ENCODE results near the gene MON1B.
A peak's percentile ranks its signal among the peaks of the same experiment; 100 is the strongest.

MON1B gene

GRCh38 chr16:77212741-77213541 lies 22.0 kb downstream of the MON1B start:
- H3K9me3 Mint-ChIP-seq, result no peaks in the 10 kb centered on the region
- H3K36me3 Mint-ChIP-seq, result no peaks in the 10 kb centered on the region
- ATAC-seq (ENCODE audit: low read depth) (peak; percentile 74), DNase-seq (ENCODE audit: low spot score in 2 of 2) (peak; percentile 69 to 82)
- no peaks in the 10 kb centered on the region for H3K27me3 Mint-ChIP-seq
- H3K4me1 Mint-ChIP-seq, result peaks cover 6% of the 10 kb centered on the region
- H3K27ac Mint-ChIP-seq, result no peak overlapping the region
- H3K4me3 Mint-ChIP-seq, result peak overlapping the region; percentile 93

GRCh38 chr16:77213542-77214106 lies 22.6 kb downstream of the MON1B start:
- ATAC-seq (ENCODE audit: low read depth), result no peak
- H3K4me1 Mint-ChIP-seq, result peaks cover 6% of the 10 kb centered on the region
- no peaks in the 10 kb centered on the region for H3K9me3 Mint-ChIP-seq
- no peaks in the 10 kb centered on the region for H3K27me3 Mint-ChIP-seq
- DNase-seq (ENCODE audit: low spot score in 2 of 2), result no peak
- peak overlapping the region; percentile 93 for H3K4me3 Mint-ChIP-seq
- no peaks in the 10 kb centered on the region for H3K36me3 Mint-ChIP-seq
- H3K27ac Mint-ChIP-seq, result no peak overlapping the region

DNA sequence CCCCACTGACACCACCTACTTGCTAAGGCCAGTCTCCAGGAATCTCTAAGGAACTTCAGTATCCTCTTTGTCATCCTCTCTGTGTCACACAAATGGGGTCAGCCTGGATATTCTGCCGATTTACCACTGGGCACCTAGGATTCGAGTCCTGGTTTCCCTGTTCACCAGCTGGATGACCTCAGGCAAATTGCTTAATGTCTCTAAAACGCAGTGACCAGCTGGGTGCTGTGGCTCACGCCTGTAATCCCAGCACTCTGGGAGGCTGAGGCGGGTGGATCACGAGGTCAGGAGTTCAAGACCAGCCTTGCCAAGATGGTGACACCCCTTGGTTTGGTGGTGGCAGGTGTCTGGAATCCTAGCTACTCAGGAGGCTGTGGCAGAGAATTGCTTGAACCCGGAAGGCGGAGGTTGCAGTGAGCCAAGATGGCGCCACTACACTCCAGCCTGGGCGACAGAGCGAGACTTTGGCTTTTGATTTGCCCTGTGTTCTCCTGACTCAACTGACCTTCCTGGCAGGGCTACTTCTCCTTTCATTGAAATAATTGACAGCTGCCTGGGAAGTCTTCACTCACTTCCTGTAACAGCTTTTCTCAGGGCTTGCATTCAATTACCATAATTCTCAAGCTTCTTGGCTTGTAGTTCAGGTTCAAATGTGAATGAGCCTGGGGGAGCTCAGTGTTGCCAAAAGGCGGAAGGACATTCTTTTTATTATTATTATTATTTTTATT lies 23.6 kb downstream of the MON1B start:
- no peak for DNase-seq (ENCODE audit: low spot score in 2 of 2)
- no peaks in the 10 kb centered on the region for H3K9me3 Mint-ChIP-seq
- no peaks in the 10 kb centered on the region for H3K27me3 Mint-ChIP-seq
- no peak overlapping the region for H3K27ac Mint-ChIP-seq
- H3K4me3 Mint-ChIP-seq, result no peak overlapping the region
- peaks cover 6% of the 10 kb centered on the region for H3K4me1 Mint-ChIP-seq
- no peaks in the 10 kb centered on the region for H3K36me3 Mint-ChIP-seq
- no peak for ATAC-seq (ENCODE audit: low read depth)

DNA sequence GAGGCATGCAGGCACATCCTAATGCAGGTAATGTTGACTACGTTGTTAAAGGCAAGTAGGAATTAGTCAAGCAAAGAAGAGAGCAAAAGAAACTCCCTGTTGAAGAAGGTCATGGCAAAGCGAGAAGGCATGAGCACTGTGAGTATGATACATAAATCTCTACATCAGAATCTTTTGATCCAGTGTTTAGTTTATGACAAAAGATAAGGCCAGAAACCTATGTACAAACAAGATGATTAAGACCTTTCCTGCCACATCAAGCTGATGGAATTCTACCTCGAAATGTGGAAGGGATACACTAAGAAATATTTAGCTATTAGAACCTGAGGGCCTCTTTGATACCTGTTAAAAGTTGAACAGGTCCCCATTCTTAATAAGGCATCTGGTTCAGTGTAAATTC lies 28.4 kb downstream of the MON1B start:
- no peak for ATAC-seq (ENCODE audit: low read depth)
- peaks cover 2% of the 10 kb centered on the region for H3K27me3 Mint-ChIP-seq
- no peaks in the 10 kb centered on the region for H3K9me3 Mint-ChIP-seq
- no peaks in the 10 kb centered on the region for H3K4me1 Mint-ChIP-seq
- no peak overlapping the region for H3K27ac Mint-ChIP-seq
- no peaks in the 10 kb centered on the region for H3K36me3 Mint-ChIP-seq
- DNase-seq (ENCODE audit: low spot score in 2 of 2), result no peak
- H3K4me3 Mint-ChIP-seq, result no peak overlapping the region

DNA sequence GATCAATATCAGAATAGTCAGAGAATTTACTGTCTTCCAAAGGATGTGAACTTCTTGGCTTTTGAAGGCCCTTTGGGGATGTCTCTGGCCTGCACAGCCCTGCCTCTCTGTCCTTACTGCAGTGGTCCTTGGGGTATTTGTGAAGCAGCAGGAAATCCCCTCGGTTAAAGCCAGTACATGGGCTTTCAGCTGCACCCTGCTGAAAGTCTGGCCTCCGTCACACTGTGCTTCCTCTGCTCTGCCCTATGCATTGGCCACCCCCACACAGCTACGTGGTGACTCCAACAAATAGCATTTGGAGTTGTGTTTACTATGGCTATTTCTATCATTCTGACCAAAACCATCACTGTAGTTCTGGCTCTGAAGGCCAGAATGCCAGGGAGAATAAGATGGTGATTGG lies 29.4 kb downstream of the MON1B start:
- Mint-ChIP-seq H3K27ac (no peak overlapping the region), H3K9me3 (no peaks in the 10 kb centered on the region), H3K27me3 (peaks cover 4% of the 10 kb centered on the region), H3K4me1 (no peaks in the 10 kb centered on the region), H3K4me3 (no peak overlapping the region), H3K36me3 (no peaks in the 10 kb centered on the region)
- no peak for DNase-seq (ENCODE audit: low spot score in 2 of 2)
- no peak for ATAC-seq (ENCODE audit: low read depth)

- no peaks in the 10 kb centered on the region for H3K4me1 Mint-ChIP-seq
- no peak for ATAC-seq (ENCODE audit: low read depth)
- H3K9me3 Mint-ChIP-seq, result no peaks in the 10 kb centered on the region
- no peak for DNase-seq (ENCODE audit: low spot score in 2 of 2)
- H3K36me3 Mint-ChIP-seq, result no peaks in the 10 kb centered on the region
- H3K27ac Mint-ChIP-seq, result no peak overlapping the region
- peaks cover 7% of the 10 kb centered on the region for H3K27me3 Mint-ChIP-seq
- H3K4me3 Mint-ChIP-seq, result no peak overlapping the region
These were observed 30.5 kb downstream of the MON1B start for GRCh38 chr16:77221482-77221881.

DNA sequence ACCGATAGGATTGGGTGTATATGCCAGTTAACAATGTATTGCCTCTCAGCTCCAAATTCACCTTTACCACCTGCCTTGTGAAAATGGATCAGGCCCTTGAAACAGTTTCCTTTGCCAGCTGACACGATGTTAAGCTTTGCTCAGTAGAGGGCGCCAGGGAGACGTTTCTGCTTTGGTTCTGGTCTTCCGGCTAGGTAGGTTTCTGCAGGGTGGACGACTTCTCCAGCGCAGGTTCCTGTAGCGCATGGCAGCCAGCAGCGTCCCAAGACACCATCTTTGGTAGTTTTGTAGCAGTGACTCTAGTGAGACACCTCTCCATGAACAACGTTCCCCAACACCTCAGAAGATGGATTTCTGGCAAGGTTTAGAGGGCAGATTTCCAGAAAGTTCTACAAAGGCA lies 32.2 kb downstream of the MON1B start:
- Mint-ChIP-seq H3K9me3 (no peaks in the 10 kb centered on the region), H3K27me3 (peaks cover 7% of the 10 kb centered on the region), H3K4me1 (no peaks in the 10 kb centered on the region), H3K36me3 (no peaks in the 10 kb centered on the region), H3K4me3 (no peak overlapping the region), H3K27ac (no peak overlapping the region)
- no peak for DNase-seq (ENCODE audit: low spot score in 2 of 2)
- ATAC-seq (ENCODE audit: low read depth), result no peak

- H3K9me3 Mint-ChIP-seq, result no peaks in the 10 kb centered on the region
- H3K36me3 Mint-ChIP-seq, result no peaks in the 10 kb centered on the region
- no peak overlapping the region for H3K4me3 Mint-ChIP-seq
- H3K27me3 Mint-ChIP-seq, result peaks cover 9% of the 10 kb centered on the region
- DNase-seq (ENCODE audit: low spot score in 2 of 2), result no peak
- ATAC-seq (ENCODE audit: low read depth), result no peak
- no peak overlapping the region for H3K27ac Mint-ChIP-seq
- H3K4me1 Mint-ChIP-seq, result no peaks in the 10 kb centered on the region
These were observed 34.2 kb downstream of the MON1B start for GRCh38 chr16:77225182-77225581.

- no peak for ATAC-seq (ENCODE audit: low read depth)
- no peak for DNase-seq (ENCODE audit: low spot score in 2 of 2)
- Mint-ChIP-seq H3K27me3 (peaks cover 15% of the 10 kb centered on the region), H3K27ac (no peak overlapping the region), H3K4me3 (no peak overlapping the region), H3K36me3 (no peaks in the 10 kb centered on the region), H3K9me3 (no peaks in the 10 kb centered on the region), H3K4me1 (no peaks in the 10 kb centered on the region)
These were observed 36.8 kb downstream of the MON1B start for GRCh38 chr16:77227745-77228144.

- H3K27ac Mint-ChIP-seq, result no peak overlapping the region
- H3K36me3 Mint-ChIP-seq, result no peaks in the 10 kb centered on the region
- DNase-seq (ENCODE audit: low spot score in 2 of 2) (no peak), ATAC-seq (ENCODE audit: low read depth) (no peak)
- H3K9me3 Mint-ChIP-seq, result no peaks in the 10 kb centered on the region
- H3K4me3 Mint-ChIP-seq, result no peak overlapping the region
- H3K4me1 Mint-ChIP-seq, result peaks cover 2% of the 10 kb centered on the region
- peaks cover 13% of the 10 kb centered on the region for H3K27me3 Mint-ChIP-seq
These were observed 40.1 kb downstream of the MON1B start for GRCh38 chr16:77231047-77231446.

DNA sequence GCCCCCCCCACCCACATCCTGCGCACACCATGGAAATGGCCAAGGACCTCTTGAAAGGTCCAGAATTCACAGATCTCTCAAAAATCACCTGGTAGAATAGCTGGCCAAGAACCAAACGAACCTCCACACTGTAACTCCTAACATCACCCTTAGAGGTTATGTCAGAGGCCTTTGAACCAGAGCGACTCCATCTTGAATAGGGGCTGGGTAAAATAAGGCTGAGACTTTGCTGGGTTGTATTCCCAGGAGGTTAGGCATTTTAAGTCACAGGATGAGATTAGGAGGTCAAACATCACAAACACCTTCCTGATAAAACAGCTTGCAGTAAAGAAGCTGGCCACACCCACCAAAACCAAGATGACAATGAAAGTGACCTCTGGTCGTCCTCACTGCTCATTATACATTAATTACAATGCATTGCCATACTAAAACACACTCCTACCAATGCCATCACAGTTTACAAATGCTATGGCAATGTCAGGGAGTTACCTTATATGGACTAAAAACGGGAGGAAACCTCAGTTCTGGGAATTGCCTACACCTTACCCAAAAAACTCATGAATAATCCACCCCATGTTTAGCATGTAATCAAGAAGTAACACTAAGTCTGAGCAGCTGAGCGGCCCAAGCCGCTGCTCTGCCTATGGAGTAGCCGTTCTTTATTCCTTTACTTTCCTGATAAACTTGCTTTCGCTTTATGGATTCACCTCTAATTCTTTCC lies 43.0 kb downstream of the MON1B start:
- no peaks in the 10 kb centered on the region for H3K36me3 Mint-ChIP-seq
- H3K9me3 Mint-ChIP-seq, result no peaks in the 10 kb centered on the region
- no peak overlapping the region for H3K4me3 Mint-ChIP-seq
- peaks cover 15% of the 10 kb centered on the region for H3K27me3 Mint-ChIP-seq
- ATAC-seq (ENCODE audit: low read depth) (no peak), DNase-seq (ENCODE audit: low spot score in 2 of 2) (no peak)
- peaks cover 6% of the 10 kb centered on the region for H3K4me1 Mint-ChIP-seq
- no peak overlapping the region for H3K27ac Mint-ChIP-seq

- DNase-seq (ENCODE audit: low spot score in 2 of 2) (no peak), ATAC-seq (ENCODE audit: low read depth) (no peak)
- Mint-ChIP-seq H3K27me3 (peaks cover 15% of the 10 kb centered on the region), H3K4me3 (no peak overlapping the region), H3K36me3 (no peaks in the 10 kb centered on the region), H3K4me1 (peaks cover 6% of the 10 kb centered on the region), H3K27ac (no peak overlapping the region), H3K9me3 (no peaks in the 10 kb centered on the region)
These were observed 43.6 kb downstream of the MON1B start for GRCh38 chr16:77234611-77235010.

GRCh38 chr16:77236063-77236511 lies 45.1 kb downstream of the MON1B start:
- H3K9me3 Mint-ChIP-seq, result no peaks in the 10 kb centered on the region
- H3K27ac Mint-ChIP-seq, result no peak overlapping the region
- DNase-seq (ENCODE audit: low spot score in 2 of 2) (peak; percentile 80 to 85), ATAC-seq (ENCODE audit: low read depth) (peak; percentile 95)
- peaks cover 10% of the 10 kb centered on the region for H3K27me3 Mint-ChIP-seq
- H3K4me3 Mint-ChIP-seq, result peak overlapping the region; percentile 65
- peaks cover 6% of the 10 kb centered on the region for H3K4me1 Mint-ChIP-seq
- H3K36me3 Mint-ChIP-seq, result no peaks in the 10 kb centered on the region

DNA sequence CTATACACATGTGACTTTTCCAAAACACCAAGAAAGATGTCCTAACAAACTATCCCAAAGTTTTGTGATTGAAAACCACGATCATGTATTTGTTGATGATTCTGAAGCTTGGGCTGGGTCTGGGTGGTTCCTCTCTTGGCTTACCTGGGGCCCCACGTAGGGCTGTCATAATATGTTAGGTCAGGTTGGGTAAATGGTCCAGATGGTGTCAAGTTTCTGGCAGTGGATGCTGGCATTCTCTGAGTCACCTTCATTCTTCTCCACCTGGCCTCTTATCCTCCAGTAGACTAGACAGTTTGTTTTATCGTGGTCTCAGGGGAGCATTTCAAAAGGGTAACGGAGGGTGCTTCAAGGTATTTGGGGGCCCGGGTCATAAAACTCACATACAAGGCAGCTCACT lies 47.6 kb downstream of the MON1B start:
- no peaks in the 10 kb centered on the region for H3K9me3 Mint-ChIP-seq
- H3K36me3 Mint-ChIP-seq, result no peaks in the 10 kb centered on the region
- DNase-seq (ENCODE audit: low spot score in 2 of 2) (no peak), ATAC-seq (ENCODE audit: low read depth) (no peak)
- H3K4me3 Mint-ChIP-seq, result no peak overlapping the region
- peaks cover 9% of the 10 kb centered on the region for H3K27me3 Mint-ChIP-seq
- peaks cover 6% of the 10 kb centered on the region for H3K4me1 Mint-ChIP-seq
- no peak overlapping the region for H3K27ac Mint-ChIP-seq
